Gastrocnemius medialis (tissue), 4 donors: ENCODE data around the gene TIA1. TPM values are rescaled to one million over a fixed set of nuclear protein-coding genes. Genes with fewer than 3 reads are reported as not detected.
"Not testable (repeated sequence)": the region's sequence is repeated elsewhere in the genome, so short reads cannot be mapped to it uniquely, and the experiment has no call there.

Experiments
- ATAC-seq, 2 donors: fragments of 150-250 bp; one replicate each; pipeline ENCODE4 v1.9.1; 2016
- DNase-seq, 2 donors: peaks; one replicate each; pipeline ENCODE4 v3.0.0-alpha.2; 2019
- H3K27ac ChIP-seq, 4 donors: fragments of 200-600 bp; sonication (generic); 1 replicate in 1 of 4; 2 replicates in 3 of 4; pipeline ENCODE4 v1.5.1; 2016 to 2018; ENCODE audit warnings: mild to moderate bottlenecking in 2 of 4, moderate library complexity in 1 of 4
- H3K27me3 ChIP-seq, 3 donors: fragments of 200-600 bp; sonication (generic) in 2 of 3; 1 replicate in 1 of 3; 2 replicates in 2 of 3; pipeline versions ENCODE4 v1.5.1 to v1.6.0; 2016 to 2019; ENCODE audit warnings: mild to moderate bottlenecking in 1 of 3, moderate library complexity in 1 of 3
- H3K36me3 ChIP-seq, 2 donors: fragments of 200-600 bp; sonication (generic) in 1 of 2; one replicate each; pipeline ENCODE4 v1.5.1; 2017 to 2018
- H3K4me1 ChIP-seq, 2 donors: fragments of 200-600 bp; sonication (generic) in 1 of 2; one replicate each; pipeline ENCODE4 v1.5.1; 2016 to 2017; ENCODE audit warnings: mild to moderate bottlenecking in 2 of 2
- H3K4me3 ChIP-seq, 4 donors: fragments of 200-600 bp; sonication (generic) in 3 of 4; 1 replicate in 1 of 4; 2 replicates in 3 of 4; pipeline ENCODE4 v1.5.1; 2016 to 2019; ENCODE audit warnings: mild to moderate bottlenecking in 2 of 4
- H3K9me3 ChIP-seq, 3 donors: fragments of 200-600 bp; sonication (generic) in 2 of 3; 1 replicate in 1 of 3; 2 replicates in 2 of 3; pipeline ENCODE4 v1.5.1; 2016 to 2019
- CTCF ChIP-seq, 5 experiments: fragments of 450-650 bp in 3 of 5; fragments of 200-600 bp in 2 of 5; sonication (generic) in 2 of 5; IDR thresholded peaks in 4 of 5; conservative IDR thresholded peaks in 1 of 5; 1 replicate in 4 of 5; 2 replicates in 1 of 5; pipeline ENCODE4 v1.5.1; 2016 to 2019; ENCODE audit warnings: antibody characterized with exemption in 5 of 5, mild to moderate bottlenecking in 3 of 5, moderate library complexity in 3 of 5
- POLR2A ChIP-seq, 2 donors: fragments of 450-650 bp; IDR thresholded peaks; one replicate each; pipeline ENCODE4 v1.6.1; 2017; ENCODE audit warnings: antibody characterized with exemption in 2 of 2, mild to moderate bottlenecking in 2 of 2, moderate library complexity in 2 of 2
- in situ Hi-C, 4 donors: fragments of 200-750 bp; cut with MboI; loops; one replicate each; pipeline versions ENCODE4 v1.15.0 to v1.8.0; 2017; ENCODE audit warnings: low sequenced_read_pairs in 4 of 4
- intact Hi-C: fragments of 100-400 bp; cut with DNase I; formaldehyde crosslinking; loops from one replicate; pipeline ENCODE4 v1.15.1; 2023; ENCODE audit warnings: low total_unique reads
- total RNA-seq, 4 donors: library from RNA; depleted of rRNA; stranded (reverse); fragments of >200 nt; gene quantifications; one replicate each; pipeline versions ENCODE4 v1.1.0 to v1.2.3, GENCODE V29; 2016

Gene TIA1
- total RNA-seq, 4 donors from 2014 or later = 20.2 to 54.8 (median 26.6) TPM

DNA sequence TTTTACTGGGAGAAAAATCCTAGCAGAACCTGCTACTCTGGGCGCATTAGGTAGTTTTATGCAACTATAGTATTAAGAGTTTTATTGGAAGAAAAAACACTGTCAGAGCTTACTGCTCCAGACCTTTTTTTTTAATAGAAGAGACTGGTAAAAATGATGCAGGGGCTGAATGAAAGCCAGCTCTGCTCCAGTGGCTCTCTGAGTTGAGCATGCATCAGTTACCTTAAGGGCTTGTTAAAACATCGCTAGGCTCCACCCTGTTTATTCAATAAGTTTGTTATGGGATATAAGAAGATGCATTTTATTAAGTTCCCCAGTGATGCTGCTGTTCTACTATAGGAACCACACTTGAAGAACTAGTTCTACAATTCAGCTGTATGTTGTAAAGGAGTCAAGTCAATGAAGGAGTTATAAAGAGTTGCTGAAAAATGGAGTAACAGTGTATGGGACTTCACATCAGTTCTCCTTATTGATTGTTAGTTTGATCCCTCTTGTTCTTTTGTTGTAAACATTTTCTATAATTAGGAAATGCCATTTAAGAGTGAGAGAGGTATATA is 31.9 kb upstream of the TIA1 start:
- no peak for DNase-seq
- Histone ChIP-seq H3K27ac (no peak overlapping the region), H3K4me3 (no peak overlapping the region), H3K4me1 (no peaks in the 10 kb centered on the region), H3K27me3 (no peaks in the 10 kb centered on the region), H3K36me3 (peaks cover 0 to 70% of the 10 kb centered on the region in 2 donors), H3K9me3 (no peaks in the 10 kb centered on the region)
- intact Hi-C loops = no loop called here
- in situ Hi-C loops = loop anchor here in 2 of 4 donors (25.0 kb wide), 1 partner anchor 368 kb away; the partner anchor contains the start of gene MXD1 (in 2 of the 2)
- no peak for ATAC-seq
- TF ChIP-seq POLR2A (IDR thresholded peaks at IDR 0.05) = no peak
- no peak for TF ChIP-seq CTCF (IDR thresholded peaks at IDR 0.05 in 4 of 5, conservative IDR thresholded peaks at IDR 0.05 in 1 of 5)

DNA sequence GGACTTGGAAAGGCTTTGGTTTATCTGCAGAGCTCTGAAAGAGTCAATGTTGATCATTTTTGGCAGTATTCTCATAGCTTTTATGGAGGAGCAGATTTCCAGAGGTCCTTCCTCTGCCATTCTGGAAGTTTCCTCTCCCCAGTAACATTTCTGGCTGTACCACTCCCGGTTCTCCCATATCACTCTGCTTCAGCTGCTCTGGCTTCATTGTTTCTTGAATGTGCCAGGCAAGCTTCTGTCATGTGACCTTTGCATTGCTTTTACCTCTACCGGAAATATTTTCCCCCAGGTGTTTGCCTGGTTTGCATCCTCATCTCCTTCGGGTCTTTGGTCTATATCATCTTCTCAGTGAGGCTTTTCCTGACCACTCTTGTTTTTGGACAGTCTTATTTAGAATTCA is 21.9 kb upstream of the TIA1 start:
- Histone ChIP-seq H3K27ac (peak overlapping the region in 2 of 4 donors; percentile 54 to 77), H3K27me3 (no peaks in the 10 kb centered on the region), H3K9me3 (no peaks in the 10 kb centered on the region), H3K36me3 (peaks cover 0 to 20% of the 10 kb centered on the region in 2 donors), H3K4me1 (peaks cover 0 to 10% of the 10 kb centered on the region in 2 donors), H3K4me3 (no peak overlapping the region)
- ATAC-seq (no peak), DNase-seq (no peak)
- in situ Hi-C loops (no loop called here), intact Hi-C loops (no loop called here)
- TF ChIP-seq CTCF (IDR thresholded peaks at IDR 0.05 in 4 of 5, conservative IDR thresholded peaks at IDR 0.05 in 1 of 5) = no peak
- no peak for TF ChIP-seq POLR2A (IDR thresholded peaks at IDR 0.05)

DNA sequence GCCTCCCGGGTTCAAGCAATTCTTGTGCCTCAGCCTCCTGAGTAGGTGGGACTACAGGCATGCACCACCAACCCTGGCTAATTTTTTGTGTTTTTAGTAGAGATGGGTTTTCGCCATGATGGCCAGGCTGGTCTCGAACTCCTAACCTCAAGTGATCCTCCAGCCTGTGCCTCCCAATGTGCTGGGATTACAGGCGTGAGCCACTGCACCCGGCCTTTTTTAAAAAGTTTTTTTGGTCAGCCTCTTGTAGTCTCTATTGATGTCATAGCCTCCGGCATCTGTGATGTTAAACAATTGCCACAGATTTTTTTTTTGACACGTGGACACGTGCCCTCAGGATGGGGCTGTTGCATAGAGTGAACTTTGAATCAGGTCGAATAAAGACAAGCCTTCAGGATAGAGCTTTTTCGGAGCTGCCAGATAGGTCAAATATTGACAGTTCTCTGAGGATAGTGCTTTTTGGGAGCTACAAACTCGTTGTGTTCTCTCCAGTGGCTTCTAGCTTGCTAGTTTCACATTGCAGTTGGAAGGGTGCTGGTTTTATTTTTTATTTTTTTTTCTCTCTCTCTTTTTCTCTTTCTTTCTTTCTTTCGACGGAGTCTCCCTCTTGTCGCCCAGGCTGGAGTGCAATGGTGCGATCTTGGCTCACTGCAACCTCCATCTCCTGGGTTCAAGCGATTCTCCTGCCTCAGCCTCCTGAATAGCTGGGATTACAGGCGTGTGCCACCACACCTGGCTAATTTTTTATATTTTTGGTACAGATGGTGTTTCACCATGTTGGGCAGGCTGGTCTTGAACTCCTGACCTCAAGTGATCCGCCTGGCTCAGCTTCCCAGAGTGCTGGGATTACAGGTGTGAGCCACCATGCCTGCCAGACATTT is 21.2 kb upstream of the TIA1 start:
- H3K9me3 ChIP-seq, DNase-seq, H3K27me3 ChIP-seq, H3K4me1 ChIP-seq, H3K4me3 ChIP-seq, intact Hi-C loops, in situ Hi-C loops, ATAC-seq: not testable (repeated sequence)
- peaks cover 0 to 21% of the 10 kb centered on the region in 2 donors for H3K36me3 ChIP-seq
- peak overlapping the region in 2 of 4 donors; percentile 54 to 77 for H3K27ac ChIP-seq

DNA sequence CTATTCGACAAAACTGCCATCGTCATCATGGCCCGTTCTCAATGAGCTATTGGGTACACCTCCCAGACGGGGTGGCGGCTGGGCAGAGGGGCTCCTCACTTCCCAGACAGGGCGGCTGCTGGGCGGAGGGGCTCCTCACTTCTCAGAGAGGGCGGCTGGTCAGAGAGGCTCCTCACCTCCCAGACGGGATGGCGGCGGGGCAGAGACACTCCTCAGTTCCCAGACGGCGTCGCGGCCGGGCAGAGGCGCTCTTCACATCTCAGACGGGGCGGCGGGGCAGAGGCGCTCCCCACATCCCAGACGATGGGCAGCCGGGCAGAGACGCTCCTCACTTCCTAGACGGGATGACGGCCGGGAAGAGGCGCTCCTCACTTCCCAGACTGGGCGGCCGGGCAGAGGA is 18.5 kb upstream of the TIA1 start:
- H3K9me3 ChIP-seq, in situ Hi-C loops, H3K4me3 ChIP-seq, DNase-seq, intact Hi-C loops, ATAC-seq, H3K27me3 ChIP-seq: not testable (repeated sequence)
- H3K27ac ChIP-seq = peak overlapping the region; percentile 24 to 77 (median 67)
- peaks cover 12 to 26% of the 10 kb centered on the region in 2 donors for H3K4me1 ChIP-seq
- H3K36me3 ChIP-seq = peaks cover 0 to 35% of the 10 kb centered on the region in 2 donors

GRCh38 chr2:70261501-70261900 is 13.1 kb upstream of the TIA1 start:
- peak overlapping the region; percentile 86 to 94 (median 92) for H3K27ac ChIP-seq
- in situ Hi-C loops = no loop called here
- TF ChIP-seq CTCF (IDR thresholded peaks at IDR 0.05 in 4 of 5, conservative IDR thresholded peaks at IDR 0.05 in 1 of 5) (no peak), POLR2A (IDR thresholded peaks at IDR 0.05) (no peak)
- no peaks in the 10 kb centered on the region for H3K9me3 ChIP-seq
- DNase-seq (no peak), ATAC-seq (no peak)
- peaks cover 0 to 32% of the 10 kb centered on the region in 2 donors for H3K36me3 ChIP-seq
- H3K4me3 ChIP-seq = peak overlapping the region in 1 of 4 donors; percentile 22
- intact Hi-C loops = no loop called here
- no peaks in the 10 kb centered on the region for H3K27me3 ChIP-seq
- peaks cover 49 to 52% of the 10 kb centered on the region in 2 donors for H3K4me1 ChIP-seq
